SK-N-SH treated with all-trans-retinoic acid at 6 μM for 48 hours (cell line): Measurements from ENCODE around the gene MMP2.

ENCODE experiments used
- BACH2 ChIP-seq: fragments of 250-450 bp; sonication (Bioruptor Pico); IDR thresholded peaks from 2 replicates; pipeline ENCODE4 v1.9.0; 2021; ENCODE audit warnings: mild to moderate bottlenecking, borderline replicate concordance
- ESRRG ChIP-seq: fragments of 250-450 bp; sonication (Bioruptor Pico); IDR thresholded peaks from 2 replicates; pipeline ENCODE4 v1.6.1; 2021; ENCODE audit warnings: mild to moderate bottlenecking
- PATZ1 ChIP-seq: fragments of 250-450 bp; sonication (Bioruptor Pico); IDR thresholded peaks from 2 replicates; pipeline ENCODE4 v1.8.0; 2020; ENCODE audit warnings: mild to moderate bottlenecking, moderate library complexity, borderline replicate concordance
- RARB ChIP-seq: fragments of 250-450 bp; sonication (Bioruptor Pico); IDR thresholded peaks from 2 replicates; pipeline ENCODE4 v1.8.0; 2021; ENCODE audit warnings: mild to moderate bottlenecking, moderate library complexity
- ZNF565 ChIP-seq: fragments of 450-650 bp; formaldehyde crosslinking; conservative IDR thresholded peaks from 2 replicates; pipeline ENCODE4 v1.5.0; 2020; ENCODE audit warnings: low read depth, mild to moderate bottlenecking, moderate library complexity
- ZNF70 ChIP-seq: fragments of 450-650 bp; formaldehyde crosslinking; IDR thresholded peaks from 2 replicates; pipeline ENCODE4 v1.5.0; 2020; ENCODE audit warnings: mild to moderate bottlenecking, moderate library complexity

GRCh38 chr16:55465077-55465896, 13.7 kb upstream of the MMP2 start:
- TF ChIP-seq ZNF565 (CRISPR knock-in tag) = no peak
- no peak for TF ChIP-seq RARB
- no peak for TF ChIP-seq PATZ1
- no peak for TF ChIP-seq ZNF70
- no peak for TF ChIP-seq BACH2 (CRISPR knock-in tag)
- no peak for TF ChIP-seq ESRRG
